Middle frontal gyrus (tissue), 1 donor: Measurements from ENCODE around the gene ZNF789.

Source experiments
- DNase-seq: peaks from one replicate; pipeline ENCODE4 v3.0.0-alpha.2; 2015; ENCODE audit warnings: low spot score; ENCODE audit errors: extremely low spot score

Gene ZNF789

DNA sequence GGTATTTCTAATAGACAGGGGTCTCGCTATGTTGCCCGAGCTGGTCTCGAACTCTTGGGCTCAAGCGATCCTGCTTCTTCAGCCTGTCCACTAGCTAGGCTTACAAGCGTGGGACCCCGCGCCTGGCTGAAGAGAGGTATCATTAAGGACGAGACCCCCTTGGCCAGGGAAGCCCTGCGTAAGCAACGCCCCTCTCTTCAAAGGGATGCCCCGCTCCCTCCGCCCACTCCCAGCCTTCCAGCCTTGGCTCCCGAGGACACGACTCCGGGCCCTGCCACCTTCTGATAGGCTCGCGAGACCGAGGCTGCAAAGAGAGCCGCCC is 31.6 kb downstream of the ZNF789 start:
- no peak for DNase-seq

GRCh38 chr7:99504603-99505323 is 32.1 kb downstream of the ZNF789 start, which contains the start of gene ZKSCAN5:
Gene ZKSCAN5 (plus strand): TSS chr7:99504662. CDS start chr7:99506045, 1,383 bp downstream.
- DNase-seq = peak; percentile 89

DNA sequence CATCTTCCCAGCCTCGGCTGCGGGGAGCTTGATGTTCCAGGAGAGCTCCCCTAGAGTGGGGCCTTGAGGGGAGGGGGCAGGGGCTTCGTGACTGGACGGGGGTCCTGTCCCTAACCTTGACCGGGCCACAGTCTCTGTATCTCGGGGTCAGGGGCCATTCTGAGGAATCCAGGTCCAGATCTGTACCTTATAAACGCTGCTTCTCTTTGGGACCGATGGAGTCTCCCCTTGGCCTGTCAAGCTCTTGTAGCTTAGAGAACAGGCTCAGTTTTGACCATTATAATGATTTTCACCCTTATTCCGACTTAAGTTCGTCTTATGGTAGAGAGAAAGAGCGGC is 32.6 kb downstream of the ZNF789 start:
- no peak for DNase-seq

DNA sequence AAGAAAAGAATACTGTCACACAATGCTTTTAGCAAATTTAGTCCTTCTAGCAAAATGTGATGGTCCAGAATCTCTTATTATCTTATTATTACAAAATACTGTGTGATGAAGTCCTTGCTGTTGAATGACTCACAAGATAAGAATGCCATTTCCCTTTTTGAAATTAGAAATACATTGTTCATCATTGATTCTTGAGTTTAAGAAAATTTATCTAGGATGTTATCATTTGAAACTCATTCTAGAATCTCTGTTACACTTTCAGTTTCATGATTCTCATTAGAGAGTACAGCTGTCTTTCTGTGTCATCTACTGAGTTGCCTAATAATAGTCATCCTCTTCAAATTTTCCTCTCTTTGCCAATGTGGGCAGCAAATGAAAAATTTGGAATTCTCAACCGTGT is 41.4 kb downstream of the ZNF789 start:
- DNase-seq = no peak

DNA sequence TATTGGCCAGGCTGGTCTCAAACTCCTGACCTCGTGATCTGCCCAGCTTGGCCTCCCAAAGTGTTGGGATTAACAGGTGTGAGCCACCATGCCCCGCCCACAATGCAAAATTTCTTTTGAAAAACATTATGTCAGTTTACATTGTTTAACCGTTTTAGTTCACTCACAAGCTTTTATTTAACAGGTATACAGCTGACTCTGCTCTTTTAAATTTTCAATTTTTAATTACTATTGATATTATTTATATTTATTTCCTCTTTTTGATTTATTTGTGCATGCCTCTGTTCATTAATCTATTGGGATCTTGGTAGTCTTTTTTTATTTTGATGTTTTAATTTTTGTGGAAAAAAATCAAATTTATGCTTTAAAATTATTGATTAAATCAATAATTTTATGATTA is 48.7 kb downstream of the ZNF789 start:
- DNase-seq = no peak

DNA sequence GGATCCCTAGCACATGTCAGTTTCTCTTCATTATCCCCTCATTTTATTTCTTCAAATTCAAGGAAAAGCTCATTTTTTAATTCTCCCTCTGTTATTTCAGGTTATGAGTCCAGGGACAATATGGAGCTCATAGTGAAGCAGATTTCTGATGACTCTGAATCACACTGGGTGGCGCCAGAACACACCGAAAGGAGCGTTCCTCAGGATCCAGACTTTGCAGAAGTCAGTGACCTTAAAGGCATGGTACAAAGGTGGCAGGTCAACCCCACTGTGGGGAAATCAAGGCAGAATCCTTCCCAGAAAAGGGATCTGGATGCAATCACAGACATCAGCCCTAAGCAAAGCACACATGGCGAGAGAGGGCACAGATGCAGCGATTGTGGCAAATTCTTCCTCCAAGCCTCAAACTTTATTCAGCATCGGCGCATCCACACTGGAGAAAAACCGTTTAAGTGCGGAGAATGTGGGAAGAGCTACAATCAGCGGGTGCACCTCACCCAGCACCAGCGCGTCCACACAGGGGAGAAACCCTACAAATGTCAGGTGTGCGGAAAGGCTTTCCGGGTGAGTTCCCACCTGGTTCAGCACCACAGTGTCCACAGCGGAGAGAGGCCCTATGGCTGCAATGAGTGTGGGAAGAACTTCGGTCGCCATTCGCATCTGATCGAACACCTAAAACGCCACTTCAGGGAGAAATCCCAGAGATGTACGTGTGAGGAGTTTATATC is 53.2 kb downstream of the ZNF789 start:
- DNase-seq = no peak

GRCh38 chr7:99531354-99531765 is 58.7 kb downstream of the ZNF789 start:
- DNase-seq = no peak

- DNase-seq = no peak
Measured at GRCh38 chr7:99535667-99536066, 63.0 kb downstream of the ZNF789 start.
